ENCODE data around the gene ELAVL1. TPM values are rescaled to one million over a fixed set of nuclear protein-coding genes. Genes with fewer than 3 reads are reported as not detected.
"Not testable (repeated sequence)": the region's sequence is repeated elsewhere in the genome, so short reads cannot be mapped to it uniquely, and the experiment has no call there.

The ELAVL1 gene
- total and polyA plus RNA-seq, 2 donors from 2014 or later: 34.6 to 64.7 TPM

DNA sequence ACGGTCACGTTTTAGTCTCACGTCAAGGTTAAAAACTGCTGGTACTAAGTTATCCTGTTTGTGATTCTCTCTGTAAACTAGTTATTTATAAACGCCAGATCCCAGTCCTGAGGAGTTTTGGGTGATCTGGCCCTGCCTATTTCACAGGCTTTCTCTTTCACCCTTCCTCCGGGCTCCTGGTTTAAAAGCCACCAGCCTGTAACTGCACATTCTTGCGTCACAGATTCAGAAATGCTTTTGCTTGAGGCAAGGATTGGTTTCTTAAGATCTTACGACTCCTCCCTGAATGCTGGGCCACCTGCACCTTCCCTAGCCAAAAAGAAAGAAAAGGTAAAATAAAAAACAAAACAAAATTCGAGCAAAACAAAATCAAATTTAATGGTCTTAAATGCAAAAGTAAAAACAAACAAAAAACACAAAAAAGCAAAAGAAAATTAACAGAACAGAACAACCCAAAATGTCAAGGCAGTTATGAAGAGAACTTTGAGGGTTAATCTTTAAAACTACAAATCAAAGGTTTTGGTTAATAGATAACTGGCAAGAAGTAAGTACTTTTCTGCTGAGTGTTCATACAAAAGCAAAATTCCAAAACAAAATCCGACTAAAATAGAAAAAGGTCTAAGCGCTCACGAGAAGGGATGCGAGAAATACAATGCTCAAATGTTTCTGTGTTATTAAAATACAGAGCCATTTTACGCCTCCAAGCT lies 43.4 kb downstream of the ELAVL1 start:
- Histone ChIP-seq H3K36me3 (ENCODE audit: control insufficient read depth in 2 of 3, insufficient read depth in 3 of 3, low read length in 3 of 3) (peaks cover 0 to 21% (median 11%) of the 10 kb centered on the region in 3 donors), H3K4me3 (ENCODE audit: low read length in 3 of 3) (no peak overlapping the region), H3K9me3 (ENCODE audit: control insufficient read depth in 2 of 3, insufficient read depth in 1 of 3, low read length in 3 of 3) (no peaks in the 10 kb centered on the region), H3K9ac (ENCODE audit: low read length in 3 of 3) (no peak overlapping the region), H3K27ac (ENCODE audit: low read depth in 2 of 2, low read length in 2 of 2) (peak overlapping the region; percentile 81 to 84), H3K4me1 (ENCODE audit: control insufficient read depth in 2 of 3, insufficient read depth in 2 of 3, low read depth in 1 of 3, low read length in 3 of 3) (peaks cover 0 to 22% (median 10%) of the 10 kb centered on the region in 3 donors), H3K27me3 (ENCODE audit: control insufficient read depth, insufficient read depth, low read length) (no peaks in the 10 kb centered on the region)
- TF ChIP-seq, protein P1, sequence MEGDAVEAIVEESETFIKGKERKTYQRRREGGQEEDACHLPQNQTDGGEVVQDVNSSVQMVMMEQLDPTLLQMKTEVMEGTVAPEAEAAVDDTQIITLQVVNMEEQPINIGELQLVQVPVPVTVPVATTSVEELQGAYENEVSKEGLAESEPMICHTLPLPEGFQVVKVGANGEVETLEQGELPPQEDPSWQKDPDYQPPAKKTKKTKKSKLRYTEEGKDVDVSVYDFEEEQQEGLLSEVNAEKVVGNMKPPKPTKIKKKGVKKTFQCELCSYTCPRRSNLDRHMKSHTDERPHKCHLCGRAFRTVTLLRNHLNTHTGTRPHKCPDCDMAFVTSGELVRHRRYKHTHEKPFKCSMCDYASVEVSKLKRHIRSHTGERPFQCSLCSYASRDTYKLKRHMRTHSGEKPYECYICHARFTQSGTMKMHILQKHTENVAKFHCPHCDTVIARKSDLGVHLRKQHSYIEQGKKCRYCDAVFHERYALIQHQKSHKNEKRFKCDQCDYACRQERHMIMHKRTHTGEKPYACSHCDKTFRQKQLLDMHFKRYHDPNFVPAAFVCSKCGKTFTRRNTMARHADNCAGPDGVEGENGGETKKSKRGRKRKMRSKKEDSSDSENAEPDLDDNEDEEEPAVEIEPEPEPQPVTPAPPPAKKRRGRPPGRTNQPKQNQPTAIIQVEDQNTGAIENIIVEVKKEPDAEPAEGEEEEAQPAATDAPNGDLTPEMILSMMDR (IDR thresholded peaks at IDR 0.05; ENCODE audit: borderline replicate concordance, extremely low read depth, insufficient read depth): no peak
- intact Hi-C loops (cut with DNase I): no loop called here
- FAIRE-seq: peak; percentile 93
- peak in 2 of 5 donors; percentile 46 to 56 for DNase-seq

DNA sequence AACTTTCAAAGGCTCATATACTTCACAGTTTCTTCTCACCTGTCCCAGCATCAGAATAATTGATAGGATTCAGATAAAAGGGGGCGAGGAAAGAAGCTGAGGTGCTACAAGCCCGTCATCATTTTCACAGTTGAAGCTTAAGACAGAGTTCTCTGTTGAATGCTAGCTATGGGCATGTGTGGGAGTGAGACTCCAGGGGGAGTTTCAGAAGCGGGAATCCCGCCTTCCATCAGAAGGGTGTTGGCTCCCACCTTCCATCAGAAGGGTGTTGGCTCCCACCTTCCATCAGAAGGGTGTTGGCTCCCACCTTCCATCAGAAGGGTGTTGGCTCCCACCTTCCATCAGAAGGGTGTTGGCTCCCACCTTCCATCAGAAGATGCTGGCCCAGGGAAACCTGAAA lies 44.4 kb downstream of the ELAVL1 start:
- H3K27me3 ChIP-seq (ENCODE audit: control insufficient read depth, insufficient read depth, low read length); DNase-seq; H3K4me3 ChIP-seq (ENCODE audit: low read length in 3 of 3); intact Hi-C loops (cut with DNase I); H3K9me3 ChIP-seq (ENCODE audit: control insufficient read depth in 2 of 3, insufficient read depth in 1 of 3, low read length in 3 of 3); FAIRE-seq: not testable (repeated sequence)
- peaks cover 0 to 22% (median 10%) of the 10 kb centered on the region in 3 donors for H3K4me1 ChIP-seq (ENCODE audit: control insufficient read depth in 2 of 3, insufficient read depth in 2 of 3, low read depth in 1 of 3, low read length in 3 of 3)
- peaks cover 0 to 12% (median 3%) of the 10 kb centered on the region in 3 donors for H3K36me3 ChIP-seq (ENCODE audit: control insufficient read depth in 2 of 3, insufficient read depth in 3 of 3, low read length in 3 of 3)
- H3K9ac ChIP-seq (ENCODE audit: low read length in 3 of 3): peak overlapping the region in 1 of 3 donors; percentile 53
- peak overlapping the region; percentile 41 to 80 for H3K27ac ChIP-seq (ENCODE audit: low read depth in 2 of 2, low read length in 2 of 2)

DNA sequence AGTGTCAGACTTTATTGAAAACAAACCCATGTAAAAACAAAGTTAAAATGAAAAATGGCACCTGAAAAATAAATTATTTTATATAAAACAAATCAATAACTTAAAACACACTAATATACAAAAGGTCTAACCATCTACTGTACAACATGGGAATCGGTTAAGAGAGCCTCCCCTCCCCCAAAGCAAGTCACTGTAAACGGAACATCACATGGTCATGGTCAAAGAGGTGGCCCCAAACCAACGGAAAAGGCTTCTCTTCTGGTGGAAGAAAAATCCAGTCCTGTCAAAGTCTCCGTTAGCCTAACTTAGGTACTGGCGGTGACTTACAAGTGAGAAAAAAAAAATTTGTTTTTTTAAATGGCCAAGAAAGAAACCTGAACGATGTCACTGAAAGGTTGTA lies 46.2 kb downstream of the ELAVL1 start:
- FAIRE-seq (no peak), DNase-seq (no peak)
- H3K9ac ChIP-seq (ENCODE audit: low read length in 3 of 3): no peak overlapping the region
- no peaks in the 10 kb centered on the region for H3K27me3 ChIP-seq (ENCODE audit: control insufficient read depth, insufficient read depth, low read length)
- TF ChIP-seq, protein P1 (IDR thresholded peaks at IDR 0.05; ENCODE audit: borderline replicate concordance, extremely low read depth, insufficient read depth): no peak
- no peak overlapping the region for H3K4me3 ChIP-seq (ENCODE audit: low read length in 3 of 3)
- intact Hi-C loops (cut with DNase I): no loop called here
- H3K4me1 ChIP-seq (ENCODE audit: control insufficient read depth in 2 of 3, insufficient read depth in 2 of 3, low read depth in 1 of 3, low read length in 3 of 3): peaks cover 0 to 22% (median 10%) of the 10 kb centered on the region in 3 donors
- peaks cover 0 to 5% (median 0%) of the 10 kb centered on the region in 3 donors for H3K36me3 ChIP-seq (ENCODE audit: control insufficient read depth in 2 of 3, insufficient read depth in 3 of 3, low read length in 3 of 3)
- H3K27ac ChIP-seq (ENCODE audit: low read depth in 2 of 2, low read length in 2 of 2): no peak overlapping the region
- no peaks in the 10 kb centered on the region for H3K9me3 ChIP-seq (ENCODE audit: control insufficient read depth in 2 of 3, insufficient read depth in 1 of 3, low read length in 3 of 3)

DNA sequence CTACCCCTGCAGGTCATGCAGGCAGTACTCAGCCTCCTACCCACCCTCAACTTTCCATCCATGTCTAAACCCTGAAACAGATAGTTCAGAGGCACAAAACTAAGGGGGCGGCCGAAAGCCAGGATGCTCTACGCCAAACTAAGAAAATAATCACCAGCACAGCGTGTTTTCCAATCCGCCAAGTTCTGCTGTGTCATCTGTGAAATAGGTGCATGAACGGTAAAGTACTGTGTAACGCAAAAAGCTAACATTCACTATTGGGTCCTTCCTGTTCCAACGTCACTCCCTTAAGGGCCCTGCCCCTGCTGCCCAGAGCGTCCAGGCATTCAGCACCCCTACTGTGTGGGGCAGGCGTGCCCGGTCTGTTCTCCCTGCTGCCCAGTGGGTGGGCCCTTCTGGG lies 49.7 kb downstream of the ELAVL1 start:
- TF ChIP-seq, protein P1 (IDR thresholded peaks at IDR 0.05; ENCODE audit: borderline replicate concordance, extremely low read depth, insufficient read depth): no peak
- no peak overlapping the region for H3K9ac ChIP-seq (ENCODE audit: low read length in 3 of 3)
- no peak for DNase-seq
- H3K4me3 ChIP-seq (ENCODE audit: low read length in 3 of 3): no peak overlapping the region
- no peaks in the 10 kb centered on the region for H3K36me3 ChIP-seq (ENCODE audit: control insufficient read depth in 2 of 3, insufficient read depth in 3 of 3, low read length in 3 of 3)
- H3K27ac ChIP-seq (ENCODE audit: low read depth in 2 of 2, low read length in 2 of 2): no peak overlapping the region
- H3K27me3 ChIP-seq (ENCODE audit: control insufficient read depth, insufficient read depth, low read length): no peaks in the 10 kb centered on the region
- H3K4me1 ChIP-seq (ENCODE audit: control insufficient read depth in 2 of 3, insufficient read depth in 2 of 3, low read depth in 1 of 3, low read length in 3 of 3): peaks cover 0 to 3% (median 1%) of the 10 kb centered on the region in 3 donors
- intact Hi-C loops (cut with DNase I): no loop called here
- no peaks in the 10 kb centered on the region for H3K9me3 ChIP-seq (ENCODE audit: control insufficient read depth in 2 of 3, insufficient read depth in 1 of 3, low read length in 3 of 3)
- no peak for FAIRE-seq

Data from kidney (tissue), 14 donors.